Hippocampal formation (tissue), 2 donors: Measurements from ENCODE around the gene NAV2.

Experiments used
- DNase-seq, 2 donors: peaks; one replicate each; lab custom pipeline; 2025; lab: John Stamatoyannopoulos, UW

Gene NAV2

GRCh38 chr11:19687392-19687791 lies 25.2 kb upstream of the NAV2 start:
- no peak for DNase-seq

DNA sequence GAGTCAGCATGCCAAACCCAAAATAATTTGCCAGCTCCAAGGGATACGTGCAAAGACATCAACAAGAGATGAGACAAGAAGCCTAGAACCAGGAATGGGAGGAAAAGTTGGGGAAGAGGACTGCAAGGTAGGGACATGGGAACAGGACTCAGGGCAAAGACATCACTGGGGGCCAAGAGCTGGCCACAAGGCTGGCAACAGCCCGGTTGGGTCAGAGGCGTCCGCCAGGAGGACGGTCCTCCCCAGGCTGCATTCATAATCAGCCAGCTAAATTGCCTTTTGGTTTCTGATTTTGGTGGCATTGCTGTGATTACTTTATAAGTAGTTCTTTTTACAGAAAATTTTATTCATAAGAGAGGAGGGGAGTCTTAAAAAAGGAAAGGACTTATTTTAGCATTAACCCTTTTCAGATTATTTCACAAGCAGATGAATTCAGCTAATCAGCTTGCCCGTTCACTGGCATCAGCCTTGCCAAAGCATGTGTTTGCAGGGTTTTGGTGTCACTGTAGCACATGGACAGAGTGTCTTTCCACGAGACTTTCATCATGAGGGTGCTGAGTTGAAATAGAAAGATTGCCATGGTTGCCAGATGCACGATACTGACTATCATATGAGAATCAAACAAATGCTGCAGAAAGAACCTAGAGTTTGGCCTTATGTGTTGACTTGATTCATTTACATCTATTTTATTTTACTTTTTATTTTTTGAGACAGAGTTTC lies 23.2 kb upstream of the NAV2 start:
- no peak for DNase-seq

DNA sequence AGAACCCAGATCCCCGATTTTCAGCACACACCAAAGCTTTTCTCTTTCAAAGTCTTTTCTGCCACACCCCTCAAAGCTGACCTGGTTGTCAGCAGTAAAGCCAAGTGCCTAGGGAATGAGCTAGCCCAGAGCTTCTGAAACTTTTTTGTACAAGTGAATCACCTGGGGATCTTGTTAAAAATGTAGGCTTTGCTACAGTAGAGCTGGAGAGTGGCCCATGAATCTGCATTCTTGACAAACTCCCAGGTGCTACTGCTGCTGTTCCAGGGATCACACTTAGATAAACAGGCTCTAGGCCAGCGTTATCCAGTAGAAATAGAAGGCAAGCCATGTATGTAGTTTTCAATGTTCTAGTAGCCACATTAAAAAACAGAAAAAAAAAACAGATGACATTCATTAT lies 21.8 kb upstream of the NAV2 start:
- DNase-seq = no peak

DNA sequence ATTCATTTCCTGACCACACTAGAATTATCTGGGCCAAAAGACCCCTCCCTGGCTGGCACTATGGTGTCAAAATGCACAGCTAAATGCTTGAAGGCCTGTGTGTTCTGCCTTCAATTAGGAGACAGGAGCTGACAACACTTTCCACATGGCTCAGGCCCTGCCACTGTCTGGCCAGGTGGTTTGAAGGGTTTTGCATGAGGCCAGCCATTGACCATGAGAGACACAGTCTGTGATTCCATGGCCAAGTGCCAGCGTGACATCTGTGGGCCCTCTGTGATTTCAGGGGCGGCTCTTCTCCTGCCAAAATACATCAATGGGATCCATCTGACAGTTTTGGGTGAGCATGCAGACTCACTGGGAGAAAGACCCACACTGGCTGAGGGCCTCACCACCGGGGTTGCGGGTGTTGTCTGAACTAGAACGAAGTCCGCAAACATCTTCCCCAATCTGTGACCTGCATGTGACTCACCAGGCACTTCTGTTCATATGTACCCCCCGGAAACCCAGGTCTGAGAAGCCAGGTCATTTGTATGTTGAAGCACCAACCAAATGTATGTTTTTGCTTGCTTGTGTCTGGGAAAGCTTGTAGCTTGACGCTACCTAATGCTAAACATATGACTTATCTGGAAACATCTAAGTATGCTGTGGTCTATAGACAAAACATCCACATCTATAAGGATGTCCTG lies 20.7 kb upstream of the NAV2 start:
- no peak for DNase-seq

DNA sequence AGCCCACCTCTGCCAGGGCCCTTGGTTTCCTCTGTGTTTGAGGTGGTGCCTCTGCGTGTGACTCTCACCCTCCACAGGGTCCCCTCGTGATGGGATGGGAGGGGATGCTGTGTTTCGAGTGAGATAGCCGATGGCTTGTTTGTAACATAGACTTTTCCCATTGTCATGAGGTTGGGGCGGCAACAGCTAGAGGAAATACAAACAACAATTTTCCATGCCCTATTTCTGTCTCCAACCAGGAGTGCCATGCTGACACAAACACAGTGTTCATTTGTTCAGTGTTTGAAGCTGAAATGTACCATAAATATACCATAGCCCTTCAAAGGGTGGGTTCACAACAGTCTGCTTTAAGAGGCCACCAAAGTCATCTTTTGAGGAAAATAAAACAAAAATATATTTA lies 19.5 kb upstream of the NAV2 start:
- no peak for DNase-seq

DNA sequence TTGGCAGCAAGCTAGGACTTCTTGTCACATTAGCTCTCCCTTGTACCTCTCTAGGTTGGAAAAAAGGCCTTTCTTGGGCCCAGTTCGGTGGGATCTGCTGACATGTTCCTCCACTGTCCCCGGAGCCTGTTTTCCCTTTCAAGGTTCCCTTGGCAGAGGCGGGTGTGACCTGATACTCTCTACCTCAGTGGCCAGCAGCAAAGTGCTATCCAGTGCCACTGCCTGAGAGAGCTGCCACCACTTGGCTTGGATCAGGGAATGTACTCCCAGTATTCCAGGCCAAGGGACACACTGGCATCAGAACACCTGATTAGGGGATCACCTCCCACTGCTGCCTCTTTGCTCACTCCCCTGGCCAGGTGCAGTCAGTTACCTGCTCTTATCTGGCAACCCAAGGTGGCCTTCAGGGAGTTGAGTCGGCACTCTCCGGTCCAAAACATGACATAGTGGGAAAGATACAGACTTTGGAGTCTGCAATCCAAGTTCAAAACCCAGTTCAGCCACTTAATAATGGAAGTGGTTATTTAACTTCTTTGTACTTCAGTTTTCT lies 17.8 kb upstream of the NAV2 start:
- DNase-seq = no peak

DNA sequence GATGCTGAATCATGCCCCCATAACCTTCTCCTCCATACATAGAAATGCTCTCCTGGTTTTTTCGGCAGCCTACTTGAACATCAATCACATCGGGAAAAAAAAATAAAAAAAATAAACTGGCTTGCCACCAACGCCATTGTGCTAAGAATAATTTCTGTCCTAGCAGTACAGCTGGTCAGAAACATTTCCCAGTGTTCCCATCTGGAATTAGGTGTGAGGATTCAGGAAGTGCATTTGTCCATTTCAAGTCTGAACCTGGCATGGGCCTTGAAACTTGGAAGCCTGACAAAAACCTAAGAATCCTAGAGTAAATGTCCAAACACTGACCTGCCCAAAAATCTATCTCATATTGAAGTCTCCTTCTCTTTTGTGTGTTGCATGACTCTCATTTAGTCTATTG lies 16.6 kb upstream of the NAV2 start:
- no peak for DNase-seq

- no peak for DNase-seq
Measured at GRCh38 chr11:19696904-19697303, 15.7 kb upstream of the NAV2 start.

GRCh38 chr11:19697721-19698121 lies 14.9 kb upstream of the NAV2 start:
- DNase-seq = no peak

DNA sequence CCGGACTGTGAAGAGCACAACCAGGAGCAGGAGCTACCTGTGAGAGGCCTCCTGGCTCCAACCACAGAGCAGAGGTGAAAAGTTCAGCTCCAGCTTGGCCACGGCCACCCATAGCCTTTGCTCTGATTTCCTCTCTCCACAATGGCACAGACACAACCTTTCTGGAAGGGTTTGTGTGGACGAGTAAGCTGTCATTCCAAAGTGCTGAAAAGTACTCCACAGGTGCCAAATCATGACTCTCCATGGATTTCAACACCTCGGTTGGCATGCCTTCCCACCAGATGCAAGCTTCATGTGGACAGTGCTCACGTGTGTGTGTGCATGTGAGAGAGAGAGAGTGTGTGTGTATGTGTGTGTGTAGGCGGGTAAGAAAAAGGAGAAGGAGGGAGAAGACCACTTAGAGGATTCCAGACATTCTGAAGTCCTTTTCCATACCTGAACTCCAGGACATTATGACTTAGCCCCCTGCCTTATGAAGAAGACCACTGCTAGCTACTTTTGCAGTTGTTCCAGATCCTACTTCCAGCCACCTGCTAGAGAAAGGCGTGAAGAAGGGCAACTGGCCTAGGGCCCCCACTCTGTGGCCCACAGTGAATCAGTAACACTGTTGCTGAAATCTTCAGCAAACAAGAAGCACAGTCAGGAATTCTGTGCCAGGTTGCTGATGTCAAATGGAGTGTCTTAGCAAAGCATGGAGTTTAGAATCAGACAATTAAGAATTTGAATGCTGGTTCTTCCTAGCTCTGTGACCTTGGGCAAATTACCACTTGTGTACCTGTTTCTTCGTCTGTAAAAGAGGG lies 13.9 kb upstream of the NAV2 start:
- DNase-seq = no peak

DNA sequence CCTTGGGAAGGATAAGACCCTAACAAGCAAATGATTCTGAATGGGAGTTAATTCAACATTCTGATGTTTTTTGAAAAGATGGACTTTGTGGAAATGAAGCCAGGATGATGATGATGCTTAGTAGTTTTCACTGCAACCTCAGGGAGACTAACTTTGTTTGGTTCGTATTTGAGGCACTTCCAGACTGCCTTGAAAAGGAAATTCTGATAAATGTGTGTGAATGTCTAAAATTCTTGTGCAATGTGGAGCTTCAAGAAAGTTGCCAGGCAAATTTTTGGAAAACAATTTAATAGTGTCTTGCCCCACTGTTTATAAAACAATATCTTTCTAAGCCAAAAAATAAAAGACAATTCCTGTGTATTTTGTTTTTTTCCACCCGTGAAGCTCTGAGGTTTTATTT lies 11.2 kb upstream of the NAV2 start:
- no peak for DNase-seq

DNA sequence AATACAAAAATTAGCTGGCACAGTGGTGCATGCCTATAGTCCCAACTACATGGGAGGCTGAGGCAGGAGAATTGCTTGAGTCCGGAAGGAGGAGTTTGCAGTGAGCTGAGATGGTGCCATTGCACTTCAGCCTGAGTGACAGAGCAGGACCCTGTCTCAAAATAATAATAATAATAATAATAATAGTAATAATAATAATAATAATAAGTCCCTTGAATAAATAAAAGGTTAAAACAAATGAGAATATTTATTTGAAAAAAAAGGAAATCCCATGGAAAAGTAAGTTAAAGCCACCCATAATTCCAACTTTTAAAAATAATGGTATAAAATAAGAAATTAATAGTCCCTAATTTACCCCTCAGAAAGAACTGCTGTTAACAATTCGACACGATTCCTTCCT lies 10.0 kb upstream of the NAV2 start:
- DNase-seq = no peak

- DNase-seq = no peak
Measured at GRCh38 chr11:19703211-19703610, 9.4 kb upstream of the NAV2 start.

DNA sequence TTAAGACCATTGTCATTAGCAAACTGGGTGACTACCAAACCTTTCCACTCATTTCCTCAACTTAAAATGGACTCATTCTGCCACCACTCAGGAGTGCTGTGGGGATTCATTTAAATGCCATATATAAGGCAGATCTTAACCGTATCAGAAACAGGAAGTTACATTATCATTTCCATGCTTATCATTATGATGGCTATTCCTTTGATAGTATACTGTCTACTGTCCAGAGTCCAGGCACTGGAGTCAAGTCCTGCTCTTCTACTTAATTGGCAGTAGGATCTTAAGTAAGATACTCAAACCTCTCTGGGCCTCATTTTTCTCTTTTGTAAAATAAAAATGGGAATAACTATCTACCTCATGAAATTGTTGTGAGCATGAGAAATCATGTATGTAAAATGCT lies 8.4 kb upstream of the NAV2 start:
- DNase-seq = no peak

DNA sequence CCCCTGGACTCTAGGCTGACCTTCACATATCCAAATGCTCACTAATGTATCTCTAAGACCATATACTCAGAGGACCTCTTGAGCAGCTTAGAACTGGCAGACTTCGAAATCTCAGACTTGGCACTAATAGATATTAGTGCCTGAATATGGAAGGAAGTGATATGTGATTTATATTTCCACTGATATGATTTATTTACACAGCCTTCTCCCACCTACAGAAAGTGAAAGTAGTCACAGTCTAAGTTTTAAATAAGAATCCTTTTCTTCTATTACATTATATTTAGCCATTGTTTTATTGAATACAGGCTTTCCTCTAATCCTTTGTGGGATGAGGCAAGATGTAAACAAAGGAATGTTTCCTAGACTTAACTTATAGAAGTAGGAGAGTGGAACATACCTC lies 6.7 kb upstream of the NAV2 start:
- DNase-seq = no peak

DNA sequence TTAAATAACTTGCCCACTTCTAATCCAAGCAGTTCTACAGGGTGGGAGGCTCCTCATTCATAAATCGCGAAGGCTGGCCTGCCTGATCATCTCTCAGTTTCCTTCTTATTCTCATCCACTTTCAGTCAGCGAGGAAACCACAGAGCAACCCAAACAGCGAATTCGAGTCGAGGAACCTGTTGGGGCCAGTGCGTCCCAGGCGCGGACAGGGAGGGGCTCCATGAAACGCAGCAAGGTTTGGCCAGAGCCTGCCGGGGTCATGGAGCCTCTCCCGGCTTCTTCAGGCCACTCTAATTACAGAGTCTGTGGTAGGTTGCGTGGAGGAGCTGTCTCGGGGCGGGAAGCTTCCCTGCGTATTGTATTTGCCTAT lies 741 bp upstream of the NAV2 start:
- peak in 1 of 2 donors; percentile 62 for DNase-seq

- no peak for DNase-seq
Measured at GRCh38 chr11:19713196-19714021, 772 bp downstream of the NAV2 start.

GRCh38 chr11:19714022-19714386 lies 1.4 kb downstream of the NAV2 start:
- no peak for DNase-seq

DNA sequence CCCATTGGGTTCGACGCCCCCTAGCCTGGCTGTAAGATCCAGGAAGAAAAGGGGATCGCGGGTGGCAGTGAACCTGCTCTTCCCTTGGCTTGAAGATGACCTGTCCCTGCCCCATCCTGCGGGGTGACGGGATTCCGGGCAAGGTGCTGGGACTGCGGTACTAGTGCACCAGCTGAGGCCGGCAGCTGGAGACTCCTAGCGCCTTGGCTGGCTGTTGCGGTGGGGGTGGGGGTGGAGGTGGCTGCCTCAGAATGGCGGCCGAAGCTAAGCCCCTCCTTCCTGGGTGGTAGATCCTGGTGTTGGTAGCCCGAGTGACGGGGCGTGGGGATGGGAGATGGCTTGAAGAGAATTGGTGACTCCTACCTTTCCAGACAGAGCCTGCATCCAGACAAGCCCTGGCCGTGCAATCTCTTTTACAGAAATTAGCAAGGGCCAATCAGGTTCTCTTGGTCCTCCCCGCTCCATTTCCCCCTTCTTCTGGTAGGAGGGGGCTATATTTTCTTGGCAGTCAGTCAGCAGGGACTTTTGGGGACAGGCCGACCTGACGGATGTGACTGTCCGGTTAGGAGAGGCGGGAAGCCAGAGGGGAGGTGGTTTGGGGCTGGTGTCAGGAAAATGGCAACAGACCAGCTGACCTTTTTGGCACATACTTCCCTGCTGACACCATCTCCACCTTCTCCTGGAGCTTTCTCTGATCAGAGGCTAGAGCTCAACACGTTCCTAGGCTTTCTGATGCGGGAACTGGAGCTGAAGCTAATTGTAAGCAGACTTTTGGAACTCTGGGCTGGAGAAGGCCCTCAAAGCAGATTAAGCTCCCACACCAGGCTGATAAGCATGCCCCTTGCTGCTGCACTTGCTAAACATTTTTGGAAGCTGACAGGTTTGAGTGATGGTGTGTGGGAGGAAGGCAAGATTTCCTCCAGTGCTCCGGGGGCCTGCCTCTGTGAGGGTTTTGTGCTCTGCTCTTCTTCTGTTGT lies 2.0 kb downstream of the NAV2 start:
- peak in 1 of 2 donors; percentile 49 for DNase-seq

- DNase-seq = no peak
Measured at GRCh38 chr11:19715373-19715772, 2.7 kb downstream of the NAV2 start.

GRCh38 chr11:19718051-19718450 lies 5.4 kb downstream of the NAV2 start:
- no peak for DNase-seq
